Stimulated activated CD4-positive, alpha-beta T cell treated with anti-CD3 and anti-CD28 coated beads, Interleukin-15, amount 100 ng/mL, for 48 hours (primary cell): ENCODE data around the gene ATRNL1.
"Not testable (repeated sequence)": the region's sequence is repeated elsewhere in the genome, so short reads cannot be mapped to it uniquely, and the experiment has no call there.

ENCODE experiments used
- DNase-seq, 2 donors: peaks; one replicate each; pipeline ENCODE4 v3.0.0-alpha.2; 2020; ENCODE audit warnings: low read depth in 2 of 2

Gene ATRNL1

DNA sequence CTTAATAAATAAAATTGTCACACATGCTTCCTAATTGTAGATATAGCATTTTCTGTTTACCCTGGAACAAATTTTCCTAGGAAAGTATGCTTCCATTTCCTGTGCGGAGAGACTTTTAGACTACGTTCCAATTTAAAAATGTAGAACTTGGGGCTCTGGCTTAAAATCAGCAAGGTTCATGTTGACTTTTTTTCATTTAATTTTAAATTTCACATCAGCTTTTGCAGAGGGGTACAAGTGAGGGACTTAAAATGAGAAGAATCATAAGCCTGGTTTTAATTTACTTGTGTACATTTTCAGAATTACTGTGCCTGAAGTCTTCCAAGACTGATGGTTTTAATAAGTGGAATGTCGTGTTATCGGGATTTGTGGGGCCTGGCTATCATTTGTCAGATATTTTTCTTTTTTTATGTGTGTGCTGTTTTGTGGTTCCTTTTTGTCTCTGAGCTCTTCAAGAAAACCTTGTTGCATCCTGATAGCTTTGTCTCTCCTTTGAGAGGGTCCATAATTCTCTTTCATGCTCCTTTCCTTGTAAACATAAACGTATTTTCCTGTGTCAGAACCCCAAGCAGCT lies 8.8 kb upstream of the ATRNL1 start:
- no peak for DNase-seq

DNA sequence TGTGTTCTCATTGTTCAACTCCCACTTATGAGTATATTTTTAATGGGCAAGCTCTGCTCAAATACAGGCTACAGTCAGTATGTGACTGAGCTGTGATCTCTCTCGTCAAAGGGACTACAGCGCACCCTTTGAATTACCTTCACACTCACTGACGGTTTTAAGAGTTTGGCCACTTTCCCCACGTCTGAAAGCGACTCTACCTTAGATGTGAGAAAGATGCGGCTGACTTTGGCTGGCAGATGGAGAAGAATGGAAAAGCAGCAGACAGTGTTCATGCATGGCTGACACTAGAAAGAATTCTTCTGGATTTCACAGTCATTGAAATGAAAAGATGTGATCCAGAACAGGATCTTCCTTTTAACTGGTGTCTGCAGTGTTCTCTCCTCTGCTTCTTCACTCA lies 2.0 kb upstream of the ATRNL1 start:
- DNase-seq = no peak

DNA sequence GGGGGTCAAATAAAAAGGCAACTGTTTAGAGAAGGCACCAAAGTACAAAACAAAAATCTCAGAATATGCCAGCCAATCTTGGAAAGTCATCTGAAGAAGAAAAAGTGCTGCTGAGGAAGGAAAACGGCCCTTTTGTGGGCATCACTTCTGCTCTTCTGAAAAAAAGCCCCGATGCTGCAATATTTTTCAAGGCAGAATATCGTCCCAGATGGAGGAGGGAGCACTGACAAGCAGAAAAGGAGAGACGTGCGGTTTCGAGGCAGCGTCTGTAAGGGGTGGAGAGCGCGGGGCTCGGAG lies 959 bp upstream of the ATRNL1 start:
- DNase-seq = no peak

DNA sequence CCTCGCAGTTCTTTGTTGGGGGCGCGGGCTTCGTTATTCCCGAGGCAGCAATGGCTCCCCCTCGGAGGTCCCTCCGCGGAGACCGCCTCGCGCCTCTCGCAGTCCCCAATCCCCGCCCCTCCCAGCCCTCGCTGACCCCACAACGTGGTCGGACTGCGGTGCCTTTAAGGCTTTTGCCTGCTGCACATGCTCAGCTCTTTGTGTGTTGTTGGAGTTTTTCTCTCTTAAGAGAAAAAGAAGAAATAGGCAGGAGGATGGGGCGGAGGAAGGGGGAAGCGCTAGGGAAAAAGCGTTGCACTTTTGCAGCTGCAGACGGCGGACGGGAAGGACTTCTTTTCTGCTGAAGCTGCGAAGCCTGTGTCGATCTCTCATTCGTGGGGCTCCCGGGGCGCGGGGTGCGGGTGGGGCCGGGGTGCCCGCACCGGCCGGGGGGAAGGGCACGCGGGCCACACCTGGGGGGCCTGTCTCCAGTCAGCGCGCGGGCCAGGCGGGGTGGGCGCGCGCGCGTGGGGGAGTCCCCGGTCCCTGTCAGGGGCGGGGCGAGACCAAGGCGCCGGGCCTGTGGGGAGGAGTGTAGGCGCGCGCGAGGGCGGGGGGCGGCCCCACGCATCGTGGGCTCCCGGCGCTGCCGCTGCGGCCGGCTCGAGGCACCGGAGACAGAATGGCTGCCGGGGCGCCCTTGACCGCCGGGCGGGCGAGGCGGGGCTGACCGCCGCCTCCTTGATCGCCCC lies 445 bp upstream of the ATRNL1 start:
- DNase-seq = no peak

DNA sequence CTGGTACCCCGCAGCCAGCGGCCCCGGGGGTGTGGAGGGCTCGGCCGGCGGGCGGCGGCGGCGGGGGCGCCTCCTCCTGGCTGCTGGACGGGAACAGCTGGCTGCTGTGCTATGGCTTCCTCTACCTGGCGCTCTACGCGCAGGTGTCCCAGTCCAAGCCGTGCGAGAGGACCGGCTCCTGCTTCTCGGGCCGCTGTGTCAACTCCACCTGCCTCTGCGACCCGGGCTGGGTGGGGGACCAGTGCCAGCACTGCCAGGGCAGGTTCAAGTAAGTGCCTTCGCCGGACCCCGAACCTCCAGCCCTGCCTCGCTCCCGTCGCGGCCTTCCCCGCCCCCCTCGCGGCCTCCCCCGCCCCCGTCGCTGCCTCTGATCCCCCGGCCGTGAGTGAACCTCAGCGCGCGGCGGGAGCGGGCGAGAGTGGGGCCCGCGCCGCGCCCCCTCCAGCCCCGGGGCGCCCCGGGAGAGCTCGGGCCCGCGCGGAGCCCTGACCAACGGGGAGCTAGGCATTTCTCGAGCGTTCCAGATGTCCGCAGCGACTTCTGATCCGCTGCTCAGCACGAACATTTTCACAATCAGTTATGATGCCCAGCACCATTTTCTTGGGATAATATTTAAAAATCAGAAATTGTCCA lies 727 bp downstream of the ATRNL1 start:
- DNase-seq = no peak

DNA sequence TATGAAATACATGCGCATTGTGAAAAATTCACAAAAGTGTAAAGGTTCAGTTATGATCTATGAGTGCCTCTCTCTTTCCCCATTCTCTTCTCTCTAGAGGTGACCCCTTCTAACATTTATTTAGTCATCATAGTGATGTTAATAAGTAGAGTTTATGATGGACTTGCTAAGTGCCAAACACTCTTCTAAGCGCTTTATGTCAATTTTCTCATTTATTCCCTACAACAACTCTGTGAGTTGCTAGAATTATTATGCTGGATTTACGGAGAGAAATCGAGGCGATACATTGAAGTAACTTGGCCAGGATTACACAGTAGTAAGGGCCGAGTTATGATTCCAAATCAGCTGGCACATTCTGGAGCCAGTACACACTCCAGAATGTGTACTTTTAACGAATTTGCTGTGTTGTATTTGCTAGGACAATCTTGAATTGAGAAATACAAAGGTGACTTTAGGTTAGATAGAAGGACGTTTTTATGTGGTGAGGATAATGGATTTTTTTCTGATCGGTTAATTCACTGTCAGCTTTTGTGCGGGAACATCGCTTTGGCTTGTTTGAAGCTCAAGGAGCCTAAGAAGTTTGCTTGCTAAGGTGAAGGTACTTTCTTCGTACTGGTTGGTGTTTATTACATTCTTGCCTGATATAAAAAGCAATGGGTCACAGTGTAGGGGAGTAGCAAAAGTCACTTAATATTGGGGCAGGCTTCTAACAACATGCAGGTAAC lies 1.4 kb downstream of the ATRNL1 start:
- DNase-seq = no peak

DNA sequence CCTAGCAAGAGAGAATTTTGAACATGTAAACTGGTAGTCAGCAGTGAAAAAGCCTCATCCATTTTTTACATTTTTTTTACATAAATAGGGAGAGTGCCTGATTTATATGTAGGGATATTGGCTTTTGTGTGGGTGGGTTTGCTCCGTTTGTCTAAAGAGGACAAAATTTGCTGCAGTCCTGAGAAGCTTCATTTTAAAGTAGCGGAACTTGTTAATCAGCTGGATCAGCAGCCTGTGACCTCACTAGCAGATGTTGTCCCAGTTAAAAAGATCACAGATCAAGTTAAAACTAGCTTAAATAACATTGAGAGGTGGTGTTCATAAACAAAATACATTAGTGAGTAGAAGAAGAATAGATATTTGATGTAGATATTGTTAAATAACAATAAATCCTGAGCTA lies 2.6 kb downstream of the ATRNL1 start:
- no peak for DNase-seq

DNA sequence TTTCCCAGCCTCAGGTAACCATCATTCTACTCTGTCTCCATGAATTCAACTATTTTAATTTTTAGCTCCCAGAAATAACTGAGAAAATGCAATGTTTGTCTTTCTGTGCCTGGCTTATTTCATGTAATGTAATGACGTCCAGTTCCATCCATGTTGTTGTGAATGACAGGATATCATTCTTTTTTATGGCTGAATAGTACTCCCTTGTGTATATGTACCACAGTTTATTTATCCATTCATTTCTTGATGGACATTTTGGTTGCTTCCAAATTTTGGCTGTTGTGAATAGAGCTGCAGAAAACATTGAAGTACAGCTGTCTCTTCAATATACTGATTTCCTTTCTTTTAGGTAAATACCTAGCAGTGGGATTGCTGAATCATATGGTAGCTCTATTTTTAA lies 10.5 kb downstream of the ATRNL1 start:
- DNase-seq = no peak

DNA sequence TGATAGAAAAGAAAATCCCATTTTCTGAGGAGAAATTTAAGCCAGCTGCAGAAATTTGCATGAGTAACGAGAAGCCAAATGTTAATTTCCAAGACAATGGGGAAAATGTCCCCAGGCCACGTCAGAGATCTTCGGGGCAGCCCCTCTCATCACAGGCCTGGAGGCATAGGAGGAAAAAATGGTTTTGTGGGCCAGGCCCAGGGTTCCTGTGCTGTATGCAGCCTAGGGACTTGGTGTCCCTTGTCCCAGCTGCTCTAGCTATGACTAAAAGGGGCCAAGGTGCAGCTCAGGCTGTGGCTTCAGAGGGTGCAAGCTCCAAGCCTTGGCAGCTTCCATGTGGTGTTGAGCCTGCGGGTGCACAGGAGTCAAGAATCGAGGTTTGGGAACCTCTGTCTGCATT lies 12.2 kb downstream of the ATRNL1 start:
- DNase-seq = not testable (repeated sequence)

DNA sequence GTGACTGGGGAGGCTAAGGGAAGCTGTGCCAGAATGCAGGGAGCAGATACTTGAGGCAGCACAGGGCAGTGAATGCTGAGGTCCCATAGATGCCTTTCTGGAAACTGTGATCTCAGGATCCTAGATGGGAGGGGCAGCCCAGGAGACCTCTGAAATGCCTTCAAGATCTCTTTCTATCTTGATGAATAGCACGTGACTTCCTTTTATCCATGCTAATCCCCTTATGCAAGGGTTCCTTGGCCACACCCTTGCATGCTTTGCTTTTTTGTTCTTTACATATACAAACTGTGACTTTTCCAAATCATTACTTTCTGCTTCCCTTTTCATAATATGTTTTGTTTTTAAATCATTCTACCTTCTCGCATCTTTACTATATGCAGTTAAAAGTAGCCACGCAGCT lies 14.7 kb downstream of the ATRNL1 start:
- no peak for DNase-seq

DNA sequence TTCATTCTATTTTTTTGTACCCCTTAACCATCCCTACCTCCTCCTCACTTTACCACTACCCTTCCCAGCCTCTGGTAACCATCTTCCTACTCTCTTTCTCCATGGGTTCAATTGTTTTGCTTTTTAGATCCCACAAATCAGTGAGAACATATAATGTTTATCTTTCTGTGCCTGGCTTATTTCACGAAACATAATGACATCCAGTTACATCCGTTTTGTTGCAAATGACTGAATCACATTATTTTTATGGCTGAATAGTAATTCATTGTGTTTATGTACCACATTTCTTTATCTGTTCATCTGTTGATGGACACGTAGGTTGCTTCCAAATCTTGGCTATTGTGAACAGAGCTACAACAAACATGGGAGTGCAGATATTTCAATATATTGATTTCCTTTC lies 24.1 kb downstream of the ATRNL1 start:
- DNase-seq = no peak

DNA sequence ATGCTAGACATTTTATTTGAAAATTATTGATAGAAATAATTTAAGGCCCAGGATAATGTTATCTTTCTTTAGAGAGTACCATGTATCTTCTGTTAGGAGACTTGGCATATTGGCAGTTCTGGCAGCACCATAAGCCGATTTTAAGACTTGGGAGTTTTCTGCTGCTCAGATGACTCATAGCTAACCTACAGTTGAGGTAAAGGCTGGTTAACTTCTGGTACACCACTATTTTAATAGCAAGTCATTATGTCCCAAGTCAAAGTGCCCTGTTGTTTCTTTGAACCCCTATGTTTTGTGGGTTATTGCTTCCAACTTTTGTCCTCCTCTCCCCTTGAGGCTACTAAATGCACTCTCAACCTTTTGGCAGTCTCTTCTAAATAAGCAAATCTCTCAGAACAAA lies 25.2 kb downstream of the ATRNL1 start:
- DNase-seq = no peak

DNA sequence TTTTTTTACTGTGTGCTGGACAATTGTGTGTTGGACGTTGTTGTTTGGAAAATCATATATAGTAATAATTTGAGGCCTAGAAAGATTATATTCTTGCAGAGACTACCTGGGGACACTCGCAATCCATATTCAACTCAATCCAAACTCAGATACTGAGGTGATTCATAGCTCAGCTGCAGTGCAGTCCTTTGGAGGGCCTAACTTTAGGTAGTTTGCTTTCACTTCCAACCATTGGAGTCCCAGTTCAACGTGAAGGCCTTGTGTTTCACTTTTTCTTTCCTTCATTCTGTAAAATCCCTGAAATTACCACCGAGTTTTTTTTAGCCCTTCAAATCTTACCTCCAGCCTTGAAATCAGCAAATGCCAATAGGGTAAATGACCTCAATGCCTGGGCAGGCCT lies 32.3 kb downstream of the ATRNL1 start:
- DNase-seq = no peak

DNA sequence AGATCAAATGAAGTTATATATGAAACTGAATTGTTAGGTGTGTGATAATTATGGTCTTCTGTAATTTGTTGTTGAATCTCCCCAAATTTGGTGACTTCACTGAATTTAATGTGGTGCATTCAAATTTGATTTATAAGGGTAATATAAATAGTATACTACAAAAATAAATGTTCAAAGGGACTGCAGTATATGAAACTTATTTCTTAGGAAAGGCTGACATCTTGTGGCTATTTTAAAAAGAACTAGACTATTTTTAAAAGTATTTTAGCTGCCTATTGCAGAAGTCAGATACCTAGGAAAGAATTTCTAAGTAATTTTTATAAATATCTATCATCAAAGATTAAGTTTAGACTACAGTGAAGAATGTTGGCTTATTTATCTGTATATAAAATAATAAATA lies 36.6 kb downstream of the ATRNL1 start:
- no peak for DNase-seq

DNA sequence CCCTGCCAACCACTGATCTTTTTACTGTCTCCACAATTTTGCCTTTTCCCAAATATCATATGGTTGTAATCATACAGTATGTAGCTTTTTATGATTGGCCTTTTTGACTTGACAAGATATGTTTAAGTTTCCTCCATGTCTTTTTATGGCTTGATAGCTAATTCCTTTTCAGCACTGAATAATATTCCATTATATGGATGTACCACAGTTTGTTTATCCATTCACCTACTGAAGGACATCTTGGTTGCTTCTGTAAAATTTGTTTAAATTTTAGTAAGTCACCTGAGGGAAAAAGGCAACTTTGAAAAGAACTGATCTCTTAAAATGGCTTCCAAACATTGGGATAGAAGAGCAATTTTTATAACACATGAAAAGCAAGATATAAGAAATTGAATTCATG lies 43.5 kb downstream of the ATRNL1 start:
- no peak for DNase-seq

DNA sequence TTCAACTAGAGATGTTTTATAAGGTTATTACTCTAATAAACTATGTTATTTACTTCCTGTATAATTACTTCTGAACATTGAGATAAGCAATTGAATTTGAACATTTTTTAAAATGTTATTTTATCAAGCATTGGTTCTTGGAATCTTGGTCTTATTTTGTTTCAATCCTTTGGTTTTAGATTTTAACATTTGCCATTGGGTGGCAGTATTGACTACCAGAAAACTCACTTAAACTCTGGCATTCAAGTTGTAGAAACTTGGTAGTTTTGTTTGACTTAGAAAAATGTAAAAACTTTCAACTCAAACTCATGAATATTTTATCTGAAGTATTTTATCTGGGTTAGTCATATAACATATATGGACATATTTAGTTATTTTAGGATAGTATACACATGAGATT lies 48.1 kb downstream of the ATRNL1 start:
- DNase-seq = no peak

DNA sequence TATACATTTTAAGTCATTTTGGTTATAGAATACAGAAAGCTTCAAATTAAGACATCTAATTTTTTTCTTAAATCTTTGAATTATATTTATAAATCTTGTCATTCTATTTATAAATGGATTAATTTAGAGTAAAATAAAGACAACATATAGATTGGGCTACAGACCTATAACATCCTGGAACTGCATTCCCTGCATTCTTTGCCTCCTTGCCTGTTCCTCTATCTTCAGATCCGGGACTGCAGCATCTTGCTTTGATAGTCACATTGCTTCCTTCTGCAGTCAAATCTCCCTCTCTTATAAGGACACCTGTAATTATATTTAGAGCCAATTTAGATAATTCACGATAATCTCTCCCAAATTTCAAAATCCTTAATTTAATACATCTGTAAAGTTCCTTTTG lies 64.2 kb downstream of the ATRNL1 start:
- no peak for DNase-seq

DNA sequence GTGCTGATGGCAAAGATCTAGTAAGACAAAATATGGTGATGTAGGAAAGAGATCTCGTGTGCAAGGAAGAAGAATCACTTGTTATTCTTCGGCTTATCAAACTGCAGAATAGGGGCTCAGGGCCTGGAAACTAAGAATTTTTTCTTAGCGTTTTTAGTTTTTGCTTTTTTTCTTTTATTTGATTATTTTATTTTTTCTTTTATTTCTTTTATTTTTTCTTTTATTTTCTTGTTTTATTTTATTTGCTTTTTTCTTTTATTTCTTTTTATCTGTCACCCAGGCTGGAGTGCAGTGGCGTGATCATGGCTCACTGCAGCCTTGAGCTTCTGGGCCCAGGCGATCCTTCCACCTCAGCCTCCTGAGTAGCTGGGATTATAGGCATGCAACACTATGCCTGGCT lies 70.0 kb downstream of the ATRNL1 start:
- no peak for DNase-seq

DNA sequence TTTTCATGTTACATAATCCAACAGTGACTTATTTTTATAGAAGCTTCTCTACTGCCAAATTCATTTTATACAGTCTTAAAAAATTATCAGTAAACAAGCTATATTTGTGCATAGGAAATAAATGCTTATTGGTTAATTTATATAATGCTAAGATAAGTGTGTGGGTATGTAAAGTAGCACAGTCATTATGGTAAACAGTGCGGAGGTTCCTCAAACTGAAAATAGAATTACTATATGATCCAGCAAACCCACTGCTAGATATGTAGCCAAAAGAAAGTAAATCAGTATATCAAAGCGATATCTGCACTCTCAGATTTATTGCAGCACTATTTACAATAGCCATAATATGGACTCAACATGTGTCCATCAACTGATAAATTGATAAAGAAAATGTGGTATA lies 71.1 kb downstream of the ATRNL1 start:
- DNase-seq = no peak

DNA sequence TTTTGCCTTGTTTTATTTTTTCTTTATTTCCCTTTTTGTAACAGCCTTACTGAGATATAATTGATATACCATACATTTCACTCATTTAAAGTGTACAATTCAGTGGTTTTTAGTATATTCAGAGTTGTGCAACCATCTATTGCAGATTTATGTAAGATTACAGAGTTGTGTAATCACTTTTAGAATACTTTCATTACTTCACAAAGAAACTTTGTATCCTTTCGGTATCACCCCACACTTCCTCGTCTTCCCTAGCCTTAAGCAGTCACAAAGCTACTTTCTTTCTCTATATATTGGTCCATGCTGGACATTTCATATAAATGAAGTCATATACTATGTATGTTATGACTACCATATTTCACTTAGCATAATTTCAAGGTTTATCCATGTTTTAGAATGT lies 74.6 kb downstream of the ATRNL1 start:
- no peak for DNase-seq

DNA sequence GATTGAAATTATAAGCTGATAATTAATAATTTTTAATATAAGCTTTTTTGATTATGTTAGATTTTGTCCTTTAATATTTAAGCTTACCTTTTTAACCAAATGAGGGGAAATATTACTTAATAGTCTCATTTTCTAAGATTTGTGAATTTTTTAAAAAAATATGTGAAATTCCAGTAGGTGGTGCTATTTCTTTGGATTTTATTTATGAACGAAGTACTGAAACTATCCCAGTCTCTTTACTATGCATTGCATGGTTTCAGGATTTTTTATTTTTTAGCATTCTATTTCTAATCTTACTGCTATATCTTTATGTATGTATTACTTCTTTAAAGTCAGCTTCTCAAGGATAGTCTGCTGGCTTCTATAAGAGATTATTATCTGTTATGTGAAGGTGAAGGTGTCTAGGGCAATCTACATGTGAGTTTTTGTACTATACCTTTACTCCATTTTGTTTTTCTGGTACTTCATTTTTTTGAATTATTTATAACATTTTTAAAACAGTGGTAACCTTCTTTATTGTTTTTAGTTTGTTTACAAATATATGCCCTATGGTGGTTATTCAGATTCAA lies 78.3 kb downstream of the ATRNL1 start:
- DNase-seq = no peak

DNA sequence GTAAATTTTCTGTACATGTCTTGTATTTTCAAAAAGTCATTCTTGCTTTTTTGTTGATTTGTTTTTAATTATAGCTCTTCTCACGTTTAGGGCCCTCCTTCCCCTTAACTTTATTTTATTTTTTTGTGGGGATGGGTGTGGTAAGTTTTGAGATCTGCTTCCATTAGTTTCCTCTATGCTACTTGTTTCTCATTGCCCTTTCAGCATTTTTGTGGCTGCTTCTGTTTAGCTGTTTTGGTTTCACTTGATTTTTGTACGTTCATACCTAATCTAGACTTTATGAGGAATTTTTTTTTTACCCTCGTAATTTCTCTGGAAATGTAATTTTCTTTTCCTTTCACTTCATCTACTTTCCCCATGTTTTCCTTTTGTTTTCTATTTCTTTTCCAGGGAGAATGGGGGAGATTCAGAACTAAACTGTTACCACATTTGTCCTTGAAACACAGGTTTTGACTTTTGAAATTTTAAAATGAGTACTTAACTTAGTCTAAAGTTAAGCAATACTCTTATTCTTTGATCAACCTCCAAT lies 80.8 kb downstream of the ATRNL1 start:
- no peak for DNase-seq
